ENCODE data around the gene SLC25A25.

Gene SLC25A25

DNA sequence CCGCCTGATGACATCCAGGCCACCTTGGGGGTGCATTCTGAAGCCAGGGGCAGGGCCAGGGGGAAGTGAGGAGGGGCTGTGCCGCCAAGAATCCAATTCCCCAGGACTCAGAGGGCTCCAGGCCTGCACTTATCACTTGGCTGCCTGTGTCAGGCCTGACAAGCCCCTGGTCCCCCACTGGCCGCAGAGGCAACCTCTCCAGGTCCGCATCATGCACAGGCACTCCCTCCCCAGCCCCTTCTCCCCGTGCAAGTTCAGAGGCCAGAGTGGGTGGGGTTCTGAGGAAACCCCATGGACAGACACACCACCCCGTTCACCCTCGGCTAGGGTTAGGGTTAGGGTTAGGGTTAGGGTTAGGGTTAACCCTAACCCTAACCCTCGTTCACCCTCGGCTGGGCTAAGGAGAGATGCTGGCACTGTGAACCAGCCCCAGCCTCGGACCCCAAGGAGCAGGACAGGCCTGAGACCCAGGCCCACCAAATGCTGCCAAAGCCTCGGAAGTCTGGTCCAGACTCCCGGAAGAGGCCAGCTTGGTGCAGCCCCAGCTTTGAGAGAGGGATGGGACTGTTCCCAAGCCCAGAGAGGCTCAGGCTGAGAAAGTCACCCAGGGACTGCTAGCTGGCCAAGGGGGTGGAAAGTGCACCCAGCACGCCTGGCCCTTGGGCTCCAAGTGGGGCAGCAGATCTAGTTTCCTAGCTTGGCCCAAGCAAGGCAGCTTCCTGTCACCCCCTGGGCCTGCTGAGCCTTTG, 86.1 kb downstream of the SLC25A25 start:
- no peak for DNase-seq (ENCODE audit: low read depth)
- TF ChIP-seq, protein P1, sequence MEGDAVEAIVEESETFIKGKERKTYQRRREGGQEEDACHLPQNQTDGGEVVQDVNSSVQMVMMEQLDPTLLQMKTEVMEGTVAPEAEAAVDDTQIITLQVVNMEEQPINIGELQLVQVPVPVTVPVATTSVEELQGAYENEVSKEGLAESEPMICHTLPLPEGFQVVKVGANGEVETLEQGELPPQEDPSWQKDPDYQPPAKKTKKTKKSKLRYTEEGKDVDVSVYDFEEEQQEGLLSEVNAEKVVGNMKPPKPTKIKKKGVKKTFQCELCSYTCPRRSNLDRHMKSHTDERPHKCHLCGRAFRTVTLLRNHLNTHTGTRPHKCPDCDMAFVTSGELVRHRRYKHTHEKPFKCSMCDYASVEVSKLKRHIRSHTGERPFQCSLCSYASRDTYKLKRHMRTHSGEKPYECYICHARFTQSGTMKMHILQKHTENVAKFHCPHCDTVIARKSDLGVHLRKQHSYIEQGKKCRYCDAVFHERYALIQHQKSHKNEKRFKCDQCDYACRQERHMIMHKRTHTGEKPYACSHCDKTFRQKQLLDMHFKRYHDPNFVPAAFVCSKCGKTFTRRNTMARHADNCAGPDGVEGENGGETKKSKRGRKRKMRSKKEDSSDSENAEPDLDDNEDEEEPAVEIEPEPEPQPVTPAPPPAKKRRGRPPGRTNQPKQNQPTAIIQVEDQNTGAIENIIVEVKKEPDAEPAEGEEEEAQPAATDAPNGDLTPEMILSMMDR (IDR thresholded peaks at IDR 0.05; ENCODE audit: low read length, missing control alignments) = no peak
- no peak overlapping the region for H3K4me3 ChIP-seq (replicated peaks; ENCODE audit: low read depth, low read length)

DNA sequence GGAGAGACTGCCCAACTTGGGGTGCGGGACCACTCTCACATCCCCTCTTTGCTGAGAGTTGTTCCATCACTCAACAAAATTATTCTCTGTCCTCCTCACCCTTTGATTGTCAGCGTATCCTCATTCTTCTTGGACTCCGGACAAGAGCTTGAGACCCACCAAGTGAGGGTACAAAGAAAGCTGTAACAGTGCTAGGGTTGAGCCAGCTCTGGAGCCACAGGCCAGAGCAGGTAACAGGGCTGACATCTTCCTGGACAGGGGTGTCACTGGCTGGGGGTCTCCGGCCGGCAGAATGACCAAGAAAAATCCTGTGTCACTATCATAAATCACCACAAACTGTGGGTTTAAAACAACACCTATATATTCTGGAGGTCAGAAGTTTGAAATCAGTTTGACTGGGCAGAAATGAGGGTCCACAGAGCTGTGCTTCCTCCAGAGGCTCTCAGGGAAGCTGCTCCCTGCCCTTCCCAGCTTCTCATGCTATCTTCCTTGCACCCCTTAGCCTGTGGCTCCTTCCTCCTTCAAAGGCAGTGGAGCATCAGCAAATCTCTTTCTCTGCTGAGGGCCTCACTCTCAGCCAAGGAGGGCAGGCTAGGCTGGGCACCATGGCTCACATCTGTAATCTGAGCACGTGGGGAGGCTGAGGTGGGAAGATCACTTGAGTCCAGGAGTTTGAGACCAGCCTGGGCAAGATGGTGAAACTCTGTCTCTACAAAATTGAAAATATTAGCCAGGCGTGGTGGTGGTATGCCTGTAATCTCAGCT, 87.9 kb downstream of the SLC25A25 start:
- TF ChIP-seq, protein P1 (IDR thresholded peaks at IDR 0.05; ENCODE audit: low read length, missing control alignments) = no peak
- DNase-seq (ENCODE audit: low read depth) = no peak
- H3K4me3 ChIP-seq (replicated peaks; ENCODE audit: low read depth, low read length) = no peak overlapping the region

Measured in fibroblast of pulmonary artery (primary cell).